Stimulated activated naive CD4-positive, alpha-beta T cell (primary cell): ENCODE data around the gene ALPI.
"Not testable (repeated sequence)": the region's sequence is repeated elsewhere in the genome, so short reads cannot be mapped to it uniquely, and the experiment has no call there.

ENCODE experiments used
- DNase-seq, 6 experiments: peaks; one replicate each; lab custom pipeline; 2025; lab: John Stamatoyannopoulos, UW

ALPI gene

GRCh38 chr2:232455426-232456255 is at the start of gene ALPI:
Gene ALPI (plus strand): TSS chr2:232456153. CDS start chr2:232456200, 47 bp downstream.
- DNase-seq, result no peak

GRCh38 chr2:232406556-232407310 is 49.2 kb upstream of the ALPI start, which contains the start of gene ALPG:
Gene ALPG (plus strand): TSS chr2:232406844. CDS start chr2:232406895, 51 bp downstream.
- no peak for DNase-seq

- DNase-seq, result not testable (repeated sequence)
Observed at GRCh38 chr2:232407428-232408150, 48.4 kb upstream of the ALPI start.

GRCh38 chr2:232408269-232408668 is 47.7 kb upstream of the ALPI start:
- DNase-seq, result not testable (repeated sequence)

GRCh38 chr2:232409617-232410016 is 46.3 kb upstream of the ALPI start:
- DNase-seq, result not testable (repeated sequence)

- DNase-seq, result no peak
Observed at GRCh38 chr2:232410238-232410900, 45.6 kb upstream of the ALPI start.

GRCh38 chr2:232411901-232412629 is 43.9 kb upstream of the ALPI start:
- no peak for DNase-seq

GRCh38 chr2:232412986-232413385 is 43.0 kb upstream of the ALPI start:
- DNase-seq, result no peak

GRCh38 chr2:232415138-232415690 is 40.7 kb upstream of the ALPI start:
- no peak for DNase-seq

GRCh38 chr2:232415736-232416520 is 40.0 kb upstream of the ALPI start:
- DNase-seq, result no peak

- DNase-seq, result no peak
Observed at GRCh38 chr2:232416521-232417470, 39.2 kb upstream of the ALPI start.

- DNase-seq, result no peak
Observed at GRCh38 chr2:232417489-232417888, 38.5 kb upstream of the ALPI start.

GRCh38 chr2:232418056-232418455 is 37.9 kb upstream of the ALPI start:
- no peak for DNase-seq

- DNase-seq, result no peak
Observed at GRCh38 chr2:232418466-232419244, 37.3 kb upstream of the ALPI start.

- DNase-seq, result no peak
Observed at GRCh38 chr2:232419245-232420072, 36.5 kb upstream of the ALPI start.

GRCh38 chr2:232420073-232420454 is 35.9 kb upstream of the ALPI start:
- no peak for DNase-seq
